HG03135 (cell line): ENCODE results near the gene SMC1B.
"Not testable (repeated sequence)": the region's sequence is repeated elsewhere in the genome, so short reads cannot be mapped to it uniquely, and the experiment has no call there.

ENCODE experiments used
- ATAC-seq: cut with Tn5 transposase; IDR thresholded peaks from one replicate; pipeline ENCODE4 v1.9.1; 2021; ENCODE audit warnings: mild to moderate bottlenecking, moderate library complexity; ENCODE audit not compliant: unreplicated experiment

The SMC1B gene

GRCh38 chr22:45413368-45414211 is at the start of gene SMC1B, which contains the start of gene RIBC2:
SMC1B (minus strand) TSS chr22:45413599; CDS start chr22:45413567, 32 bp downstream.
RIBC2 (plus strand) TSS chr22:45413693; CDS start chr22:45413887, 194 bp downstream.
- ATAC-seq: no peak

- no peak for ATAC-seq
These were observed 48.7 kb upstream of the SMC1B start for GRCh38 chr22:45462034-45462655.

GRCh38 chr22:45460288-45461109 is 47.1 kb upstream of the SMC1B start:
- no peak for ATAC-seq

DNA sequence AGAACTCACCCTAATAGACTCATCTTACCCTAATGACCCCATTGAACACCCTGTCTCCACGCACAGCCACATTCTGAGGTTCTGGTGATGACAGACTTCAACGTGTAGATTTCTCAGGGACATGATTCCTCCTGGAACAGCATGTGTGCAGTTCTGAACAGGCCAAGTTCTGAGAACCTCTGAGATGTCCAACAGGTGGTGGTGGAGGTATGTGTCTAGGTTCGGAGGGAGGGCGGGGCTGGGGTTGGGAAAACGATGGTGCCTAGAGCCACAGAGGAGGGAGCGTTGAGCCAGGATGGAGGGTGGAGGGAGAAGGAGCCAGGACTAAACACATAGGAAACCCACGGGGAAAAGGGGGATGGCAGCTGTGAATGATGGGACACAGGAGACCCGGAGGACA is 45.8 kb upstream of the SMC1B start:
- no peak for ATAC-seq

DNA sequence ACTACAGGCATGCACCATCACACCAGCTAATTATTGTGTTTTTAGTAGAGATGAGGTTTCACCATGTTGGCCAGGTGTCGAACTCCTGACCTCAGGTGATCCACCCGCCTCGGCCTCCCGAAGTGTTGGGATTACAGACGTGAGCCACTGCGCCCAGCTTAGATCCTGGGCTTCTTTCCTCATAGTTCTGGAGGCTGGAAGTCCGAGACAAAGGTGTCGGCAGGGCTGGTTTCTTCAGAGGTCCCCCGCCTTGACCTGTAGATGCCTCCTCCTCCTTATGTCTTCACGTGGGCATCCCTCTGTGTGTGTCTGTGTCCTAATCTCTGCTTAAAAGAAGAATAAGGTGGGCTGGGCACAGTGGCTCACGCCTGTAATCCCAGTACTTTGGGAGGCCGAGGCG is 45.1 kb upstream of the SMC1B start:
- ATAC-seq: no peak

- no peak for ATAC-seq
These were observed 43.4 kb upstream of the SMC1B start for GRCh38 chr22:45456811-45457210.

DNA sequence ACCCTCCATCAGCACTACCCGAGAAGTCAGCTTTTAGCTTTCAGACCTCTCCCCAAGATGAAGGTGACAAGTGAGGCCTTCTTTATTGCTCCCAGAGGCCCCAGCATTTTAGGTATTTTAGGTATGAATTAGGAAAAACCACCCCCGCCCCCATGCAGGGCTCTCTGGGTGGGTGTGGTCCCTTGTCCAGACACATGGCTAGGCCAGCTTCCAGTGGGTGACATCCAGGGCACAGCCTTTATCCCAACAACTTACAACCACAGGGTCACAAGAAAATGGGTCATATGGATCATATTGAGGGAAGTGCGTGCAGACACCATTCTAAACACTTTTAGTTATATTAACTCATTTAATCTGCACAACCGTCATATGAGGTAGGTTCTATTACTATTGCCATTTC is 42.2 kb upstream of the SMC1B start:
- ATAC-seq: no peak

GRCh38 chr22:45455212-45455611 is 41.8 kb upstream of the SMC1B start:
- ATAC-seq: no peak

DNA sequence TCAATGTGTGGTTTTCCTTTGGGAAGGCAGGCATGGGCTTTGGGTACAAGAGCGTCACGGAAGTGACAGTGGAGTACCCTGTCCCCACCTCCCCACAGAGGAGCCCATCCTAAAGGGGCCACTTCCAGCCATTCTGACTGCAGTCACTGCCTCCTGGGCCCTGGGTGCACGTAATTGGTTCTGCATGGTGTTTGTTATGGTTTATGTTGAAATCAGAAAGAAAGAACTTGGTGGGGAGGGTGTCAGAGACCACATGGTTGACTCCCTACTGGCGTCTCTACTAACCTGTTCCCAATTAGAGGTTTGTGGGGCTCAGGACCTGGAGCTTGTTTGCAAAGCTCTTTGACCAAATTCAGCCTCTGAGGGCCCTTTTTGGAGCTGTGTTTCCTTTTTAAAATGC is 40.9 kb upstream of the SMC1B start:
- no peak for ATAC-seq

- no peak for ATAC-seq
These were observed 40.4 kb upstream of the SMC1B start for GRCh38 chr22:45453764-45454163.

GRCh38 chr22:45452565-45453379 is 39.4 kb upstream of the SMC1B start:
- no peak for ATAC-seq

GRCh38 chr22:45451972-45452371 is 38.6 kb upstream of the SMC1B start:
- ATAC-seq: no peak

DNA sequence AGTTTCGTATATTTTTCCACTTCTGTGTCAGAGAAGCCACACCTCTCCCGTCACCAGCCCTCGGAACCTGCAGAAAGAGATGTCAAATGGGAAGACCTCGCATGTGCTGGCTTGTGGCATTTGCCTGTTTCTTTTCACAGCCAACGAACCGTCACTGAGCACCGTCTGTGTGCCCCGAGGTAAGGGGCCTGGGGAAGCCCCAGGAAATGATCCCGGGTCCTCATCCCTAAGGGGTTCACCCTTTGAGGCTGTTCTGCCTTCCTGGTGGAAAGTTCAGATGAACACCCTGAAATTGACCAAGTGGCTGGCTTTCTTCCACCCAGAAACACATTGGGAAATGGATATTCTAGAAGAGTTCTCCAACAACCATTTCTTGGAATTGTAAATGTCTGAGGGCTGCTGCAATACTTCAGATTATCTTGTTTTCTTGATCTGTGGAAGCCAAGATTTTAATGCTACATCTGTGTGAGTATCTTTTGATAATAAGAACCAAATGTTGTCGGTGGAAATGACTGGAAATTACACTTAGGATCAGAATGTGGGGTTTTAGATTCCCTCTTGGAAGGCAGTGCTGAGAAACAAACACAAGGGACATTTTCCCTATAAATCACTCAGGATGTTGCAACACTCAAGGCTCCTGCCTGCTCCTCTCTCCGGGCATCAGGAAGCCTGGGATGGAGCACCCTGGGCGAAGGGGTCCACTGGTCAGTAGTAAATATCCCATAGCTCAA is 37.7 kb upstream of the SMC1B start:
- ATAC-seq: no peak

- ATAC-seq: no peak
These were observed 36.8 kb upstream of the SMC1B start for GRCh38 chr22:45450101-45450785.

GRCh38 chr22:45449442-45449841 is 36.0 kb upstream of the SMC1B start:
- ATAC-seq: not testable (repeated sequence)

DNA sequence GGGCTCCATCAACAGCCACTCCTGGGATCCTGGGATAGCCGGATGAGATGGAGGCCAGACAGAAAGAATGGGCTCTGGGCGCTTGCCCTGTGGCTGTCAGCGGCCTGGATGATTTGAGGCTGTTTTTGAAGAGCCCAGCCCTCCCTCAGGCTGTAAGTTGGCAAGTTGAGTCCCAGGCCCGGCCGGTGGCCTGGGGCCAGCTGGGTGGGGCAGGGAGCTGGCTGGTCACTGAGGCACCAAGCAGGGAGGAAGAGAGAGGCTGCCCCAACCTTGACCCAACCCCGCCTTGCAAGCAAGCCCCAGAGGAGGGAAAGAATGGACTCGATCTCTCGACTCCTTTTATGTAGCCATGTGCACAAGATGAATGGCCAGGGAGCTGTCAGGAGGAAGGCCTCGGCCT is 35.0 kb upstream of the SMC1B start:
- ATAC-seq: no peak

DNA sequence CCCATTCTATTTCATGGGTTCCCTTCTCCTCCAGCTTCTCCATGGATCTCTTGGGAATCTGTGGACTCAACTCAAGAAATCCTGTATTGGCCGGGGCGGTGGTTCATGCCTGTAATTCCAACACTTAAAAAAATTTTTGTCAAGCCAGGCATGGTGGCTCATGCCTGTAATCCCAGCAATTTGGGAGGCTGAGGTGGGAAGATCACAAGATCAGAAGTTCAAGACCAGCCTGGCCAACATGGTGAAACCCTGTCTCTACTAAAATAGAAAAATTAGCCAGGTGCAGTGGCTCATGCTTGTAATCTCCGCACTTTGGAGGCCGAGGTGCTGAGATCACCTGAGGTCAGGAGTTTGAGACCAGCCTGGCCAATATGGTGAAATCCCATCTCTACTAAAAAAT is 34.2 kb upstream of the SMC1B start:
- not testable (repeated sequence) for ATAC-seq

DNA sequence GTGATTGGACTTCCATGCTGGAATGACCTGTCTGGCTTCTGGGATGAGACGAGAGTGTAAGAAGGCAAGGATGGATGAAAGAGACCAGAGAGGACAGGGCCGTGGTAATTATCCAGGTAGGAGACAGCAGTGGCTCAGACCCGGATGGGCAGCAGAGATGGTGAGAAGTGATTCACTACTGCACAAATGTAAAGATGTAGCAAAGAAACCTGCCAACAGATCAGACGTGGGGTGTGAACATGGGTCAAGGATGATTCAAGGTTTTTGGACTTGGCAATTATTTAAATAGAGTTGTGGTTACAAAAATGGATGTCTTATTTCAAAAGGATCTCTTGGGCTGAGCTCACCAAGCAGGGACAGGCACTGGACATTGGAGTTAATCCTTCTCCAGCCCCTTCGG is 32.8 kb upstream of the SMC1B start:
- no peak for ATAC-seq

DNA sequence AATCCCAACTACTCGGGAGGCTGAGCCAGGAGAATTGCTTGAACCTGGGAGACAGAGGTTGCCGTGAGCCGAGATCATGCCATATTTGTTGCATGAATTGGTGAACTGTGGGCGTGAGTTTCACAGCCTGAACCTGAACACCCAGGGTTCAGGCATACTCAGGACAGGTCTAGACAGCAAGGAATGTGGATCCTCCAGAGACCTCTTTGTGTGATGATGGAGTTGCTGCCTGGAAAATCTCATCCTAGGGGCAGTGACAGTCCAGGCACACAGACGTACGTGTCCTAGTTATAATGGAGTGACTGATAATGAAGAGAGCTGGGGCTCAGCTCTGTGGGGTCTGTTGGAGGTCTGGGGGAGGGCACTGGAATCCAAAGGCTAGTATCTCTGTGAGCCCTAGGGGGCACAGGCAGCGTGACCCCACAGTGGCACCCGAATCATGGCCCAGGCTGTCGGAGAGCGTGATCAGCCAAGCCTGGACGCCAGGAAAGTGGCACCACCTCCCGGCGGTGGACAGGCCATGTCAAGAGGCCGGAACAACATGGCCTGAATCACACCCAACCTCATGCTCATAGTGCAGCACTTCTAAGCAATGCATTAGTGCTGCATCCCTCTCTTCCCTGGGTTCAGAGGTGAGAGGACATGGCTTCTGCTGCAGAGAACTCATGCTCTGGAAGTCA is 31.8 kb upstream of the SMC1B start:
- ATAC-seq: no peak
